GM23338 (cell line): ENCODE measurements around the gene C6orf136. TPM values are rescaled to one million over a fixed set of nuclear protein-coding genes. Genes with fewer than 3 reads are reported as not detected.

Experiments used
- ATAC-seq: fragments of 200-7000 bp; cut with Tn5 transposase; 3 replicates; pipeline ENCODE4 v1.9.1; 2020
- DNase-seq: peaks from one replicate; pipeline ENCODE4 v3.0.0-alpha.2; 2015; ENCODE audit warnings: low spot score
- H2AFZ ChIP-seq: fragments of 200-600 bp; sonication (generic); 2 replicates; pipeline ENCODE4 v1.8.0; 2016; ENCODE audit warnings: antibody characterized with exemption, mild to moderate bottlenecking, moderate library complexity
- H3F3A ChIP-seq: fragments of 200-600 bp; sonication (generic); replicated peaks from 2 replicates; pipeline ENCODE4 v1.8.0; 2017; ENCODE audit warnings: antibody characterized with exemption, mixed run types, low read depth
- H3K27ac ChIP-seq: fragments of 200-600 bp; sonication (generic); 2 replicates; pipeline ENCODE4 v1.6.1; 2016; ENCODE audit warnings: low read depth
- H3K27me3 ChIP-seq: fragments of 200-600 bp; sonication (generic); 2 replicates; pipeline ENCODE4 v1.8.0; 2016; ENCODE audit warnings: mild to moderate bottlenecking, mixed run types, moderate library complexity; ENCODE audit not compliant: insufficient read depth
- H3K36me3 ChIP-seq: fragments of 200-600 bp; sonication (generic); 2 replicates; pipeline ENCODE4 v1.8.0; 2016; ENCODE audit warnings: mild to moderate bottlenecking; ENCODE audit not compliant: insufficient read depth
- H3K4me1 ChIP-seq: fragments of 200-600 bp; sonication (generic); 2 replicates; pipeline ENCODE4 v1.8.0; 2016; ENCODE audit warnings: mild to moderate bottlenecking, moderate library complexity; ENCODE audit not compliant: insufficient read depth
- H3K4me2 ChIP-seq: fragments of 200-600 bp; sonication (generic); 2 replicates; pipeline ENCODE4 v1.7.1; 2017; ENCODE audit warnings: mixed run types
- H3K4me3 ChIP-seq: fragments of 200-600 bp; sonication (generic); 2 replicates; pipeline ENCODE4 v1.6.1; 2016; ENCODE audit warnings: mixed run types
- H3K79me2 ChIP-seq: fragments of 200-600 bp; sonication (generic); replicated peaks from 2 replicates; pipeline ENCODE4 v1.8.0; 2017; ENCODE audit warnings: mild to moderate bottlenecking; ENCODE audit not compliant: insufficient read depth
- H3K9me2 ChIP-seq: fragments of 200-600 bp; sonication (generic); 2 replicates; pipeline ENCODE4 v1.8.0; 2017; ENCODE audit not compliant: insufficient read depth
- H4K20me1 ChIP-seq: fragments of 200-600 bp; sonication (generic); replicated peaks from 2 replicates; pipeline ENCODE4 v1.8.0; 2017; ENCODE audit warnings: mild to moderate bottlenecking; ENCODE audit not compliant: insufficient read depth
- H3K27ac Mint-ChIP-seq: 2 replicates; pipeline ENCODE4 v1.8.0; 2020; ENCODE audit warnings: inconsistent platforms, mild to moderate bottlenecking, moderate library complexity, mixed read lengths
- H3K27me3 Mint-ChIP-seq: 3 replicates; pipeline ENCODE4 v1.8.0; 2022; ENCODE audit warnings: low read depth, mild to moderate bottlenecking, moderate library complexity, mixed read lengths, inconsistent platforms; ENCODE audit not compliant: insufficient read depth, poor library complexity
- H3K36me3 Mint-ChIP-seq: 3 replicates; pipeline ENCODE4 v1.8.0; 2021; ENCODE audit warnings: low read depth, mild to moderate bottlenecking, inconsistent platforms, moderate library complexity, mixed read lengths
- H3K4me1 Mint-ChIP-seq: 3 replicates; pipeline ENCODE4 v1.8.0; 2020; ENCODE audit warnings: mild to moderate bottlenecking, inconsistent platforms, mixed read lengths
- H3K4me3 Mint-ChIP-seq: 3 replicates; pipeline ENCODE4 v1.8.0; 2021; ENCODE audit warnings: moderate library complexity, mild to moderate bottlenecking, inconsistent platforms, mixed read lengths
- H3K9me3 Mint-ChIP-seq: 3 replicates; pipeline ENCODE4 v1.8.0; 2020; ENCODE audit warnings: moderate library complexity, mild to moderate bottlenecking, inconsistent platforms, mixed read lengths
- EZH2phosphoT487 ChIP-seq: fragments of 200-600 bp; sonication (generic); IDR thresholded peaks from one replicate; pipeline ENCODE4 v1.8.1; 2018; ENCODE audit warnings: antibody characterized with exemption; ENCODE audit not compliant: unreplicated experiment
- JUNB ChIP-seq: IDR thresholded peaks from one replicate; pipeline ENCODE4 v1.6.1; 2016; ENCODE audit warnings: antibody characterized with exemption; ENCODE audit not compliant: unreplicated experiment
- NANOG ChIP-seq: IDR thresholded peaks from 2 replicates; pipeline ENCODE4 v1.6.1; 2016; ENCODE audit warnings: antibody characterized with exemption, borderline replicate concordance
- POLR2AphosphoS5 ChIP-seq: IDR thresholded peaks from 2 replicates; pipeline ENCODE4 v1.6.1; 2016; ENCODE audit warnings: antibody characterized with exemption, low read depth
- ZNF331 ChIP-seq: fragments of 250-450 bp; sonication (Bioruptor Pico); IDR thresholded peaks from 2 replicates; pipeline ENCODE4 v1.5.0; 2020; ENCODE audit warnings: low read depth, mild to moderate bottlenecking, moderate library complexity
- polyA plus RNA-seq: library from polyadenylated mRNA; unstranded; fragments of >200 nt; fragmentation: Nextera tagmentation; extraction: Ambion mirVana; gene quantifications from 2 replicates; pipeline ENCODE4 v1.2.1, GENCODE V29; 2016
- total RNA-seq: library from RNA; depleted of rRNA; stranded (reverse); fragments of >200 nt; shearing (Covaris generic); gene quantifications from 2 replicates; pipeline ENCODE4 v1.2.3, GENCODE V29; 2014
- TF ChIP-seq, protein P1 (sequence below), 2 experiments: fragments of 200-600 bp in 1 of 2; sonication (generic) in 1 of 2; conservative IDR thresholded peaks; 2 replicates each; pipeline versions ENCODE4 v1.5.1 to v1.6.1; 2016 to 2017; ENCODE audit warnings: antibody characterized with exemption in 2 of 2, low read depth in 2 of 2, mild to moderate bottlenecking in 2 of 2, moderate library complexity in 1 of 2

C6orf136 gene
- total and polyA plus RNA-seq, 2 experiments from 2014 or later: 12.5 to 27.5 TPM

GRCh38 chr6:30612213-30612612 lies 34.7 kb upstream of the C6orf136 start:
- H3K4me2 ChIP-seq: no peak overlapping the region
- TF ChIP-seq, protein P1, sequence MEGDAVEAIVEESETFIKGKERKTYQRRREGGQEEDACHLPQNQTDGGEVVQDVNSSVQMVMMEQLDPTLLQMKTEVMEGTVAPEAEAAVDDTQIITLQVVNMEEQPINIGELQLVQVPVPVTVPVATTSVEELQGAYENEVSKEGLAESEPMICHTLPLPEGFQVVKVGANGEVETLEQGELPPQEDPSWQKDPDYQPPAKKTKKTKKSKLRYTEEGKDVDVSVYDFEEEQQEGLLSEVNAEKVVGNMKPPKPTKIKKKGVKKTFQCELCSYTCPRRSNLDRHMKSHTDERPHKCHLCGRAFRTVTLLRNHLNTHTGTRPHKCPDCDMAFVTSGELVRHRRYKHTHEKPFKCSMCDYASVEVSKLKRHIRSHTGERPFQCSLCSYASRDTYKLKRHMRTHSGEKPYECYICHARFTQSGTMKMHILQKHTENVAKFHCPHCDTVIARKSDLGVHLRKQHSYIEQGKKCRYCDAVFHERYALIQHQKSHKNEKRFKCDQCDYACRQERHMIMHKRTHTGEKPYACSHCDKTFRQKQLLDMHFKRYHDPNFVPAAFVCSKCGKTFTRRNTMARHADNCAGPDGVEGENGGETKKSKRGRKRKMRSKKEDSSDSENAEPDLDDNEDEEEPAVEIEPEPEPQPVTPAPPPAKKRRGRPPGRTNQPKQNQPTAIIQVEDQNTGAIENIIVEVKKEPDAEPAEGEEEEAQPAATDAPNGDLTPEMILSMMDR (conservative IDR thresholded peaks at IDR 0.05; ENCODE audit: low read depth in 2 of 2): peak in 1 of 2 experiments; percentile 30; a peak in 2 of 4 replicates
- no peak for TF ChIP-seq NANOG
- H3K36me3 Mint-ChIP-seq: peaks cover 96% of the 10 kb centered on the region
- H3K79me2 ChIP-seq: peaks cover 44% of the 10 kb centered on the region
- peaks cover 38% of the 10 kb centered on the region for H3K36me3 ChIP-seq
- no peak overlapping the region for H3K27ac ChIP-seq
- H2AFZ ChIP-seq: no peak overlapping the region
- no peak overlapping the region for H3K4me3 ChIP-seq
- ATAC-seq: no peak
- no peak overlapping the region; the same call in 2 of the 3 replicates for H3K4me3 Mint-ChIP-seq
- H3K4me1 ChIP-seq: peaks cover 13% of the 10 kb centered on the region; the same call in 1 of the 2 replicates
- peaks cover 41% of the 10 kb centered on the region for H3K27me3 Mint-ChIP-seq
- no peak overlapping the region for H3K27ac Mint-ChIP-seq
- no peaks in the 10 kb centered on the region for H3K9me2 ChIP-seq
- H3F3A ChIP-seq: peaks cover 7% of the 10 kb centered on the region; the same call in 1 of the 2 replicates
- no peak for DNase-seq
- H3K9me3 Mint-ChIP-seq: peaks cover 17% of the 10 kb centered on the region; the same call in 2 of the 3 replicates
- peaks cover 17% of the 10 kb centered on the region for H4K20me1 ChIP-seq
- peaks cover 33% of the 10 kb centered on the region for H3K4me1 Mint-ChIP-seq
- no peaks in the 10 kb centered on the region for H3K27me3 ChIP-seq

DNA sequence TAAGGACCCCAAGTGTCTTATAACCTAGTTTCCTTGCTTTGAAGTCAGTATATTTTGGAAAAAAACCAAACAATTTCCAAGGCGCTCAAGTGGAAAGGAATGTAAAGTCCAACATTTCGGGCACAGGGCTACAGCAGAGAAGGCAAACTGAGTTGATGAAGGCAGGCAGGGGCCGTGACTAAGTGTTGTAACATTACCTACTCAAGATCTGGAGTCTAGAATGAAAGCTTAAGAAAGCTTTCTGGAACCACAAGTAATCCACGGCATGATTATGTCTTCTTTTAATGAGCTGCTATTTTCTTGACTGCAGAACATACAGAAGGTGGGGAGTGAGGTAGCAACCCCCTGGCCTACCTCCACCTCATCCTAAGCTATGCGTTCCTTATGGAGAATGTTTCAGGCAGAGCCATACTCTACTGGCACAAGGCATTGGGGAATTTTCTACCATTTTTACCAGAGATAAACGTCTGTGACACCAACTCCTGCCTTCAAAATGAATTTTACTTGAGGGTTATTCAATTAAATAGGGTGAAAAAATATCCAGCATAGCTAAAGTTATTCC lies 34.2 kb upstream of the C6orf136 start:
- H3K27me3 Mint-ChIP-seq: peaks cover 46% of the 10 kb centered on the region
- Histone ChIP-seq H4K20me1 (peaks cover 17% of the 10 kb centered on the region), H3K27me3 (no peaks in the 10 kb centered on the region), H2AFZ (no peak overlapping the region), H3K4me1 (peaks cover 13% of the 10 kb centered on the region; the same call in 1 of the 2 replicates), H3K4me3 (no peak overlapping the region), H3K36me3 (peaks cover 32% of the 10 kb centered on the region), H3K27ac (no peak overlapping the region), H3F3A (peaks cover 7% of the 10 kb centered on the region; the same call in 1 of the 2 replicates), H3K4me2 (no peak overlapping the region), H3K79me2 (peaks cover 44% of the 10 kb centered on the region), H3K9me2 (no peaks in the 10 kb centered on the region)
- H3K4me1 Mint-ChIP-seq: peaks cover 33% of the 10 kb centered on the region
- H3K9me3 Mint-ChIP-seq: peaks cover 18% of the 10 kb centered on the region; the same call in 2 of the 3 replicates
- ATAC-seq: no peak
- H3K27ac Mint-ChIP-seq: peak overlapping the region; percentile 64; the same call in 1 of the 2 replicates
- H3K36me3 Mint-ChIP-seq: peaks cover 92% of the 10 kb centered on the region
- TF ChIP-seq POLR2AphosphoS5 (peak; percentile 35; the same call in 1 of the 2 replicates), JUNB (no peak)
- H3K4me3 Mint-ChIP-seq: no peak overlapping the region
- no peak for DNase-seq

GRCh38 chr6:30613251-30614043 lies 33.5 kb upstream of the C6orf136 start:
- ATAC-seq (no peak), DNase-seq (no peak)
- H3K79me2 ChIP-seq: peaks cover 49% of the 10 kb centered on the region
- peaks cover 26% of the 10 kb centered on the region for H3K36me3 ChIP-seq
- peak overlapping the region; percentile 68; the same call in 1 of the 2 replicates for H3K4me2 ChIP-seq
- no peaks in the 10 kb centered on the region for H3K9me2 ChIP-seq
- Mint-ChIP-seq H3K27me3 (peaks cover 47% of the 10 kb centered on the region), H3K4me3 (peak overlapping the region; percentile 96), H3K27ac (peak overlapping the region; percentile 60), H3K9me3 (peaks cover 18% of the 10 kb centered on the region; the same call in 2 of the 3 replicates), H3K36me3 (peaks cover 85% of the 10 kb centered on the region), H3K4me1 (peaks cover 33% of the 10 kb centered on the region)
- peaks cover 7% of the 10 kb centered on the region; the same call in 1 of the 2 replicates for H3F3A ChIP-seq
- H3K27ac ChIP-seq: peak overlapping the region; percentile 15; the same call in 1 of the 2 replicates
- H3K4me1 ChIP-seq: peaks cover 17% of the 10 kb centered on the region
- H4K20me1 ChIP-seq: peaks cover 16% of the 10 kb centered on the region
- H3K4me3 ChIP-seq: 0 out of 2 replicates have a peak overlapping the region, but pooled peaks have one; percentile 44
- no peak overlapping the region for H2AFZ ChIP-seq
- no peaks in the 10 kb centered on the region for H3K27me3 ChIP-seq
- TF ChIP-seq JUNB (no peak), ZNF331 (no peak), EZH2phosphoT487 (no peak)
- TF ChIP-seq, protein P1 (conservative IDR thresholded peaks at IDR 0.05; ENCODE audit: low read depth in 2 of 2): no peak
